Measurements from ENCODE around the gene ZNF217.
"Not testable (repeated sequence)": the region's sequence is repeated elsewhere in the genome, so short reads cannot be mapped to it uniquely, and the experiment has no call there.

Gene ZNF217

GRCh38 chr20:53593466-53594007 lies at the start of gene ZNF217:
Gene ZNF217 (minus strand): TSS chr20:53593839. CDS start chr20:53582826, 11,013 bp downstream.
- peak; percentile 57 for DNase-seq

GRCh38 chr20:53643031-53643832 lies 49.6 kb upstream of the ZNF217 start:
- peak; percentile 71 for DNase-seq

GRCh38 chr20:53642196-53643030 lies 48.8 kb upstream of the ZNF217 start:
- DNase-seq, result peak; percentile 87

GRCh38 chr20:53639647-53640440 lies 46.2 kb upstream of the ZNF217 start:
- DNase-seq, result no peak

GRCh38 chr20:53639128-53639527 lies 45.5 kb upstream of the ZNF217 start:
- no peak for DNase-seq

GRCh38 chr20:53637310-53637709 lies 43.7 kb upstream of the ZNF217 start:
- not testable (repeated sequence) for DNase-seq

- no peak for DNase-seq
These were observed 43.0 kb upstream of the ZNF217 start for GRCh38 chr20:53636540-53637097.

DNA sequence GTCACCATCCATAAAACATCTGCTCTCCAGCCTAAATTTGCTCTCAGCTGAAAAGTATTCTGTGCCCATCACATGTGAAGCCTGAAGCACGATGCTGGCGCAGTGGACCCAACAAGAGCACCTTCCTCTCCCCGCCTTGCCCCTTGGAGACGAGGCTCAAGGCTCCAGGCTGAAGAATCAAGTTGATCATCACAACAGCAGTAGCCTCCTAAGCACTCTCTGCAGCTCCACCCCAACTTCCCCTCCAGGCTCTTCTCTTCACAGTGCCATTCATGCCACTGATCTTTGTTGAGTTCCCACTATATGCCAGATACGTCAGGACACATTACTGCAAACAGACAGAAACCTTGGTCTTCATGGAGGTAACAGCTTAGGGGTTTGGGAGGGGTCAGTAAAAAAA lies 41.6 kb upstream of the ZNF217 start:
- no peak for DNase-seq

- no peak for DNase-seq
These were observed 38.4 kb upstream of the ZNF217 start for GRCh38 chr20:53631909-53632662.

GRCh38 chr20:53629436-53629835 lies 35.8 kb upstream of the ZNF217 start:
- DNase-seq, result no peak

DNA sequence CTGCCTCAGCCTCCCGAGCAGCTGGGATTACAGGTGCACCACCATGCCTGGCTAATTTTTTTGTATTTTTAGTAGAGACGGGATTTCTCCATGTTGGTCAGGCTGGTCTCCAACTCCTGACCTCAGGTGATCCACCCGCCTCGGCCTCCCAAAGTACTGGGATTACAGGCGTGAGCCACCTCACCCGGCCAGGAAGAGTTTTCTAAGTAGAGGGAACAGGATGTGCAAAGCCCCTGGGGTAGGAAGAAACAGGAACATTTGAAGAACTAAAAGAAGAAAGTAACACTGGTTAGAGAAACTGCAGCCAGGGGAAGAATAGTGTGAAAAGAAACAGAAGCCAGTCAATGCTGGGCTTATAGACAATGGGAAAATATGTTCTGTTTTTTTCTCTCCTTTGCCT lies 35.1 kb upstream of the ZNF217 start:
- DNase-seq, result not testable (repeated sequence)

DNA sequence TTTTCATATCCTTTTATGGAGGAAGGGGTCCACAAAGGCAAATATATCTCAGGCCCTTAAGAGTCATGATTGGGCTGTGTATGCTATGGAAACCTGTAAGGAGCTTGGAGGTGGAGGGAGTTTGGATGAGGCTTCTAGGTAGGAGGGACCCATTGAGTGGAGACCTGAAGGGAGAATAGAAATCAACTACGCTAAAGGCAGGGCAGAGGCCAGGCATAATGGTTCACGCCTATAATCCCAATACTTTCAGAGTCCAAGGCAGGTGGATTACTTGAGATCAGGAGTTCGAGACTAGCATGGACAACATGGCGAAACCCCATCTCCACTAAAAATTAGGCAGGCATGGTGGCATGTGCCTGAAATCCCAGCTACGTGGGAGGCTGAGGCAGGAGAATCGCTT lies 34.4 kb upstream of the ZNF217 start:
- DNase-seq, result no peak

DNA sequence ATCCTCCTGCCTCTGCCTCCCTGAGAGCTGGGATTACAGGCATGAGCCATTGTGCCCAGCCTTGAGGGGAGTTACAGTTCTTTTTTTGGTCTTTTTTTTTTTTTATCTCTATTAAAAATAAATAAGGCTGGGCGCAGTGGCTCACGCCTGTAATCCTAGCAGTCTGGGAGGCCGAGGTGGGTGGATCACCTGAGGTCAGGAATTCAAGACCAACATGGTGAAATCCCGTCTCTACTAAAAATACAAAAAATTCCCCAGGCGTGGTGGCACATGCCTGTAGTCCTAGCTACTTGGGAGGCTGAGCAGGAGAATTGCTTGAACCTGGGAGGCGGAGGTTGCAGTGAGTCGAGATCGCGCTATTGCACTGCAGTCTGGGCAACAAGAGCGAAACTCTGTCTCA lies 33.4 kb upstream of the ZNF217 start:
- DNase-seq, result not testable (repeated sequence)

DNA sequence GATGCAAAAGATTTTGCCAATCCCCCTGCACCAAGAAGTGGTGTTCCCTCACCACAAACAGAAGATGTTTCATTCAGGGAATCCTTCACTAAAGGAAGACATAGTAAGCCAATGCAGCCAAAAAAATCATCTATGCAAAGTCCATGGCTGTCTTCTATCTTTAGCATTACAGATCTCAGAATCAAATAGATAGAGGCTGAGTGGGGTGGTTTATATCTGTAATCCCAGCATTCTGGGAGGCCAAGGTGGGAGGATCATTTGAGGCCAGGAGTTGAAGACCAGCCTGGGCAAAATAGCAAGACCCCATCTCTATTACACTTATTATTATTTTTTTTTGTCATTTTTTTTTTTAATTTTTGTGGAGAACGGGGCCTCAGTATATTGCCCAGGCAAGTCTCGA lies 32.9 kb upstream of the ZNF217 start:
- DNase-seq, result no peak

DNA sequence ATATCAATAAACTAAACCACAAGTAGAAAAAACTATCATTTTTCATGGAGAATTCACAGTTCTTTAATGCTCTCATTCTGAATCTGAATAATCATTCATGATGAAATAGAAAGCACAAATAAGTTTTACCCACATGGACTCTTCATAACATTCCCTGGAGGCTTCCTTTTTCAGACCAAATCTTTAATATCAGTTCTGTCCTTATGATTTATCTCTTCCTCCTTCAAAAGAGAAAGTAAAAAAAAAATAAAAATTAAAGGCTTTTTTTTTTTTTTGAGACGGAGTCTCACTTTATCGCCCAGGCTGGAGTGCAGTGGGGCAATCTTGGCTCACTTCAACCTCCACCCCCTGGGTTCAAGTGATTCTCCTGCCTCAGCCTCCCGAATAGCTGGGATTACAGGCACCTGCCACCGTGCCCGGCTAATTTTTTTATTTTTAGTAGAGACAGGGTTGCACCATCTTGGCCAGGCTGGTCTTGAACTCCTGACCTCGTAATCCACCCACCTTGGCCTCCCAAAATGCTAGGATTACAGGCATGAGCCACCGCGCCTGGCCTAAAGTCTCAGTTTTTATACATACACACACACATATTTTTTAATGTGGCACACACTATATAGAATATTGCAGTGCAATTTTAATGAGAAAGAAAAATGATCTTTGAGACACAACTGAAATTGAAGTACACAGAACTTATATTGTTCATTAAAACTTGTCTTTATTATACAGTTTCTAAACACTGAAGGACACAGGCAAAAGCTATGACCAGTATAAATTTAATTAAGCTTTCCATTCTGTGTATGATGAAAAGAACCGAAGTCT lies 31.9 kb upstream of the ZNF217 start:
- DNase-seq, result peak; percentile 13

GRCh38 chr20:53624927-53625250 lies 31.2 kb upstream of the ZNF217 start:
- DNase-seq, result not testable (repeated sequence)

GRCh38 chr20:53623454-53624211 lies 30.0 kb upstream of the ZNF217 start:
- peak; percentile 85 for DNase-seq

DNA sequence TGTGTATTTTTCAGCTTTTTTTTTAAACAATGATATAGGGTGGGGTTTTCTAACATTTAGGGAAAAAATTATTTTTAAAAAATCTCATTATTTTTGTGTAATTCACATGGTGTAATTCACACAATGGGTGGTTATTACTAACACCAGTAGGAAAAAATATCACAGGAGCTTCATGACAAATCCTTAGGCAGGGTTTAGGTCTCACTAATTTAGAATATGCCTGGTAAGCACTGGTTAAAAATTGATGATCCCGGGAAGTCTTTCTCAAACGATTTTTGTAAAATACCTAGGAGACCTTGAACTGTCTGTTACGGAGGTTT lies 29.5 kb upstream of the ZNF217 start:
- DNase-seq, result no peak

DNA sequence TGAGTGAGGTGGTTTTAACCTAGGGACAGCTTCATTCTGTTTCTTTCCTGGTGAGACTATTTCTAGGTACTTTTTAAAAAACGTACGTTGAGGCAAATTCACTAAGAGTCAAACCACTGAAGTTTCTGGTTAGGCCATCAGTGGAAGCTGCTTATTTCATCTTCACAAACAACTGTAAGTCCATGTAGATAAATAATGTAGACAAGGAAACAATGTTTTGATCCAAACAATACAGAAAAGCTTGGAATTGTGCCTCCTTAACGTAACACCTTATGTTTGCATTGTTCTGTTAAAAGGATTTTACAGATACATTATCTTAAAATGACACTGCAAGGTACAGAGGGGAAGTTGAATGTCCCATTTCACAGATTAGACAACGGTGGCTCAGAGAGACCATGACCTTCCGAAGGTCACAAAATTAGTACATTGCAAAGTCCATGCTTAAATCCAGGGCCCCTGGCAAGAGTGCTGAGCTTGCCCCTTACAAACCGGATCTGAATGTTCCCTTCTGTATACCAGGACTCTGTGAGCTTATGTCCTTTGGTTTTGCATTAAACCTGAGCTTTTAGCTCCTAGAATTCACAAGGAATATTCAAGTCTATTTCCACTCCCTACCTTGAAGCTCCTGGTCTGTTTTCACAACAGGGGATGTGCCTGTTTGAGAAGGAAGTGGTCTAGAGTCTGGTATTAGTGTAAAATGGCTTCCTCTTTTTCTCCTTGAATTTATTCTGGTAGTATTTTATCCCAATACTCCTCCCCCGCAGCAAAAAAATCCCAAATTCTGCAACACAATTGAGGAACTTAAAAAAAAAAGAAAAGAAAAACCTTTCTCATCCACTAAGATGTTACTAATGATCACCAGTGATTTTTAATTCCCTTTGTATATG lies 28.9 kb upstream of the ZNF217 start:
- peak; percentile 72 for DNase-seq
